ENCODE data around the gene EHHADH.

GRCh38 chr3:185151101-185151963 is 102.5 kb downstream of the EHHADH start:
- no peak for TF ChIP-seq POLR2A (IDR thresholded peaks at IDR 0.05)
- TF ChIP-seq, protein P1, sequence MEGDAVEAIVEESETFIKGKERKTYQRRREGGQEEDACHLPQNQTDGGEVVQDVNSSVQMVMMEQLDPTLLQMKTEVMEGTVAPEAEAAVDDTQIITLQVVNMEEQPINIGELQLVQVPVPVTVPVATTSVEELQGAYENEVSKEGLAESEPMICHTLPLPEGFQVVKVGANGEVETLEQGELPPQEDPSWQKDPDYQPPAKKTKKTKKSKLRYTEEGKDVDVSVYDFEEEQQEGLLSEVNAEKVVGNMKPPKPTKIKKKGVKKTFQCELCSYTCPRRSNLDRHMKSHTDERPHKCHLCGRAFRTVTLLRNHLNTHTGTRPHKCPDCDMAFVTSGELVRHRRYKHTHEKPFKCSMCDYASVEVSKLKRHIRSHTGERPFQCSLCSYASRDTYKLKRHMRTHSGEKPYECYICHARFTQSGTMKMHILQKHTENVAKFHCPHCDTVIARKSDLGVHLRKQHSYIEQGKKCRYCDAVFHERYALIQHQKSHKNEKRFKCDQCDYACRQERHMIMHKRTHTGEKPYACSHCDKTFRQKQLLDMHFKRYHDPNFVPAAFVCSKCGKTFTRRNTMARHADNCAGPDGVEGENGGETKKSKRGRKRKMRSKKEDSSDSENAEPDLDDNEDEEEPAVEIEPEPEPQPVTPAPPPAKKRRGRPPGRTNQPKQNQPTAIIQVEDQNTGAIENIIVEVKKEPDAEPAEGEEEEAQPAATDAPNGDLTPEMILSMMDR (IDR thresholded peaks at IDR 0.05), result no peak
